ENCODE results near the gene DCLK1. TPM values are rescaled to one million over a fixed set of nuclear protein-coding genes. Genes with fewer than 3 reads are reported as not detected.

DCLK1 gene
- total RNA-seq, 1 experiment from 2014 or later, result 0.10 TPM

- no peak for ATAC-seq
- POLR2A ChIA-PET, result no interaction called here
These were observed 34.4 kb downstream of the DCLK1 start for GRCh38 chr13:36096461-36097416.

More at GRCh38 chr13:36096461-36097416, 34.4 kb downstream of the DCLK1 start:
- Histone ChIP-seq H3K9me2 (ENCODE audit: insufficient read depth) (no peaks in the 10 kb centered on the region), H2AFZ (ENCODE audit: low read depth, low read length, poor library complexity, severe bottlenecking) (no peak overlapping the region), H3K27me3 (ENCODE audit: insufficient read depth, low read length) (no peaks in the 10 kb centered on the region), H3K9me3 (ENCODE audit: control insufficient read depth in 1 of 2, insufficient read depth in 1 of 2, low read depth in 1 of 2, low read length in 2 of 2) (peaks cover 0 to 7% of the 10 kb centered on the region in 2 experiments; a peak in 1 of 4 replicates), H3K79me2 (ENCODE audit: insufficient read depth, low read length) (no peaks in the 10 kb centered on the region), H3K36me3 (ENCODE audit: control insufficient read depth in 1 of 2, insufficient read depth in 2 of 2, low read length in 2 of 2) (no peaks in the 10 kb centered on the region), H3K9ac (ENCODE audit: low read length) (no peak overlapping the region), H3K27ac (ENCODE audit: low read depth, low read length) (no peak overlapping the region), H3K4me1 (ENCODE audit: control insufficient read depth in 1 of 2, insufficient read depth in 2 of 2, low read length in 2 of 2) (no peaks in the 10 kb centered on the region), H4K20me1 (ENCODE audit: insufficient read depth) (no peaks in the 10 kb centered on the region), H3K4me2 (ENCODE audit: low read length) (no peak overlapping the region), H3K4me3 (replicated peaks in 1 of 2; ENCODE audit: low read depth in 1 of 2, low read length in 2 of 2) (no peak overlapping the region)
- no TSS peak for BruUV-seq (replicated peaks)
- TF ChIP-seq MAX (IDR thresholded peaks at IDR 0.05) (no peak), EGR1 (IDR thresholded peaks at IDR 0.05; ENCODE audit: low read depth) (no peak), RAD21 (IDR thresholded peaks at IDR 0.05; ENCODE audit: low read depth) (no peak), SRF (IDR thresholded peaks at IDR 0.05; ENCODE audit: low read depth) (no peak), TCF7L2 (IDR thresholded peaks at IDR 0.05; ENCODE audit: borderline replicate concordance, extremely low read depth, insufficient read depth, insufficient read length) (no peak), FOSL1 (IDR thresholded peaks at IDR 0.05; ENCODE audit: low read depth) (no peak), EZH2 (IDR thresholded peaks at IDR 0.05) (no peak), ELF1 (IDR thresholded peaks at IDR 0.05; ENCODE audit: borderline replicate concordance, low read depth) (no peak), EZH2phosphoT487 (IDR thresholded peaks at IDR 0.05; ENCODE audit: borderline replicate concordance) (no peak), ZFX (IDR thresholded peaks at IDR 0.05) (no peak), POLR2A (IDR thresholded peaks at IDR 0.05; ENCODE audit: borderline replicate concordance, extremely low read depth, insufficient read depth, insufficient read length) (no peak)
- TF ChIP-seq, protein P1, sequence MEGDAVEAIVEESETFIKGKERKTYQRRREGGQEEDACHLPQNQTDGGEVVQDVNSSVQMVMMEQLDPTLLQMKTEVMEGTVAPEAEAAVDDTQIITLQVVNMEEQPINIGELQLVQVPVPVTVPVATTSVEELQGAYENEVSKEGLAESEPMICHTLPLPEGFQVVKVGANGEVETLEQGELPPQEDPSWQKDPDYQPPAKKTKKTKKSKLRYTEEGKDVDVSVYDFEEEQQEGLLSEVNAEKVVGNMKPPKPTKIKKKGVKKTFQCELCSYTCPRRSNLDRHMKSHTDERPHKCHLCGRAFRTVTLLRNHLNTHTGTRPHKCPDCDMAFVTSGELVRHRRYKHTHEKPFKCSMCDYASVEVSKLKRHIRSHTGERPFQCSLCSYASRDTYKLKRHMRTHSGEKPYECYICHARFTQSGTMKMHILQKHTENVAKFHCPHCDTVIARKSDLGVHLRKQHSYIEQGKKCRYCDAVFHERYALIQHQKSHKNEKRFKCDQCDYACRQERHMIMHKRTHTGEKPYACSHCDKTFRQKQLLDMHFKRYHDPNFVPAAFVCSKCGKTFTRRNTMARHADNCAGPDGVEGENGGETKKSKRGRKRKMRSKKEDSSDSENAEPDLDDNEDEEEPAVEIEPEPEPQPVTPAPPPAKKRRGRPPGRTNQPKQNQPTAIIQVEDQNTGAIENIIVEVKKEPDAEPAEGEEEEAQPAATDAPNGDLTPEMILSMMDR (IDR thresholded peaks at IDR 0.05 in 2 of 3, conservative IDR thresholded peaks at IDR 0.05 in 1 of 3; ENCODE audit: borderline replicate concordance in 1 of 3, insufficient read depth in 1 of 3, low read depth in 2 of 3, low read length in 2 of 3), result no peak
- TF ChIP-seq, protein P2, sequence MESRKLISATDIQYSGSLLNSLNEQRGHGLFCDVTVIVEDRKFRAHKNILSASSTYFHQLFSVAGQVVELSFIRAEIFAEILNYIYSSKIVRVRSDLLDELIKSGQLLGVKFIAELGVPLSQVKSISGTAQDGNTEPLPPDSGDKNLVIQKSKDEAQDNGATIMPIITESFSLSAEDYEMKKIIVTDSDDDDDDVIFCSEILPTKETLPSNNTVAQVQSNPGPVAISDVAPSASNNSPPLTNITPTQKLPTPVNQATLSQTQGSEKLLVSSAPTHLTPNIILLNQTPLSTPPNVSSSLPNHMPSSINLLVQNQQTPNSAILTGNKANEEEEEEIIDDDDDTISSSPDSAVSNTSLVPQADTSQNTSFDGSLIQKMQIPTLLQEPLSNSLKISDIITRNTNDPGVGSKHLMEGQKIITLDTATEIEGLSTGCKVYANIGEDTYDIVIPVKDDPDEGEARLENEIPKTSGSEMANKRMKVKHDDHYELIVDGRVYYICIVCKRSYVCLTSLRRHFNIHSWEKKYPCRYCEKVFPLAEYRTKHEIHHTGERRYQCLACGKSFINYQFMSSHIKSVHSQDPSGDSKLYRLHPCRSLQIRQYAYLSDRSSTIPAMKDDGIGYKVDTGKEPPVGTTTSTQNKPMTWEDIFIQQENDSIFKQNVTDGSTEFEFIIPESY (IDR thresholded peaks at IDR 0.05; ENCODE audit: extremely low read depth, insufficient replicate concordance, low read length), result no peak
- CTCF ChIA-PET, result no interaction called here
- intact Hi-C loops (cut with micrococcal nuclease), result no loop called here
- RAD21 ChIA-PET (ENCODE audit: low non-redundant PET in 1 of 2, low total read pairs in 2 of 2, uncharacterized antibody in 2 of 2, unreplicated experiment in 2 of 2), result no interaction called here
- DNase-seq (ENCODE audit: low read depth, low spot score), result no peak
